Neural cell (in vitro differentiated cells): ENCODE data around the gene CEP295NL.

Experiments used
- CTCF ChIP-seq: fragments of 450-650 bp; IDR thresholded peaks from 2 replicates; pipeline ENCODE4 v1.5.1; 2014; ENCODE audit warnings: antibody characterized with exemption, mild to moderate bottlenecking, moderate library complexity; ENCODE audit not compliant: poor library complexity, severe bottlenecking
- EP300 ChIP-seq: fragments of 450-650 bp; conservative IDR thresholded peaks from 2 replicates; pipeline ENCODE4 v1.6.1; 2014; ENCODE audit warnings: antibody characterized with exemption, mild to moderate bottlenecking, moderate library complexity; ENCODE audit not compliant: poor library complexity, severe bottlenecking
- EZH2 ChIP-seq: fragments of 200-600, 300-800 bp; shearing (Covaris generic), sonication (generic); IDR thresholded peaks from 2 replicates; pipeline ENCODE4 v1.6.1; 2014; ENCODE audit warnings: antibody characterized with exemption, low read length, borderline replicate concordance, mild to moderate bottlenecking; ENCODE audit not compliant: insufficient read depth, poor library complexity, severe bottlenecking
- MXI1 ChIP-seq: fragments of 450-650 bp; conservative IDR thresholded peaks from 2 replicates; pipeline ENCODE4 v1.6.1; 2014; ENCODE audit warnings: antibody characterized with exemption, mild to moderate bottlenecking; ENCODE audit not compliant: poor library complexity, severe bottlenecking
- POLR2AphosphoS5 ChIP-seq: IDR thresholded peaks from 2 replicates; pipeline ENCODE4 v1.6.1; 2012
- RAD21 ChIP-seq: fragments of 450-650 bp; conservative IDR thresholded peaks from 2 replicates; pipeline ENCODE4 v1.6.1; 2014; ENCODE audit warnings: antibody characterized with exemption, mild to moderate bottlenecking, moderate library complexity
- REST ChIP-seq: IDR thresholded peaks from 2 replicates; pipeline ENCODE4 v1.6.1; 2012; ENCODE audit warnings: borderline replicate concordance
- SMC3 ChIP-seq: fragments of 450-650 bp; conservative IDR thresholded peaks from 2 replicates; pipeline ENCODE4 v1.6.1; 2014; ENCODE audit warnings: antibody characterized with exemption, mild to moderate bottlenecking, moderate library complexity; ENCODE audit not compliant: poor library complexity
- TAF1 ChIP-seq: IDR thresholded peaks from 2 replicates; pipeline ENCODE4 v1.6.1; 2012; ENCODE audit warnings: low read depth

GRCh38 chr17:78853926-78854394 lies 49.0 kb downstream of the CEP295NL start:
- TF ChIP-seq CTCF (no peak), MXI1 (no peak), POLR2AphosphoS5 (no peak), EZH2 (no peak), EP300 (no peak), TAF1 (no peak), RAD21 (no peak), REST (no peak), SMC3 (no peak)
